Umbilical cord (tissue), 2 donors: ENCODE data around the gene MVD. TPM values are rescaled to one million over a fixed set of nuclear protein-coding genes. Genes with fewer than 3 reads are reported as not detected.

Experiments
- DNase-seq: peaks from one replicate; pipeline ENCODE4 v3.0.0-alpha.2; 2015; ENCODE audit warnings: low spot score
- total RNA-seq: library from RNA; depleted of rRNA; stranded (reverse); fragments of >200 nt; gene quantifications from one replicate; pipeline ENCODE4 v1.2.3, GENCODE V29; 2014; ENCODE audit warnings: low replicate concordance; ENCODE audit not compliant: insufficient read depth

The MVD gene, protein sequence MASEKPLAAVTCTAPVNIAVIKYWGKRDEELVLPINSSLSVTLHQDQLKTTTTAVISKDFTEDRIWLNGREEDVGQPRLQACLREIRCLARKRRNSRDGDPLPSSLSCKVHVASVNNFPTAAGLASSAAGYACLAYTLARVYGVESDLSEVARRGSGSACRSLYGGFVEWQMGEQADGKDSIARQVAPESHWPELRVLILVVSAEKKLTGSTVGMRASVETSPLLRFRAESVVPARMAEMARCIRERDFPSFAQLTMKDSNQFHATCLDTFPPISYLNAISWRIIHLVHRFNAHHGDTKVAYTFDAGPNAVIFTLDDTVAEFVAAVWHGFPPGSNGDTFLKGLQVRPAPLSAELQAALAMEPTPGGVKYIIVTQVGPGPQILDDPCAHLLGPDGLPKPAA
- total RNA-seq: 21.4 TPM

GRCh38 chr16:88662843-88663606, at the start of gene MVD:
TSS of gene MVD (minus strand) at chr16:88663091. CDS start at chr16:88663080, 11 bp downstream.
- peak; percentile 99 for DNase-seq

DNA sequence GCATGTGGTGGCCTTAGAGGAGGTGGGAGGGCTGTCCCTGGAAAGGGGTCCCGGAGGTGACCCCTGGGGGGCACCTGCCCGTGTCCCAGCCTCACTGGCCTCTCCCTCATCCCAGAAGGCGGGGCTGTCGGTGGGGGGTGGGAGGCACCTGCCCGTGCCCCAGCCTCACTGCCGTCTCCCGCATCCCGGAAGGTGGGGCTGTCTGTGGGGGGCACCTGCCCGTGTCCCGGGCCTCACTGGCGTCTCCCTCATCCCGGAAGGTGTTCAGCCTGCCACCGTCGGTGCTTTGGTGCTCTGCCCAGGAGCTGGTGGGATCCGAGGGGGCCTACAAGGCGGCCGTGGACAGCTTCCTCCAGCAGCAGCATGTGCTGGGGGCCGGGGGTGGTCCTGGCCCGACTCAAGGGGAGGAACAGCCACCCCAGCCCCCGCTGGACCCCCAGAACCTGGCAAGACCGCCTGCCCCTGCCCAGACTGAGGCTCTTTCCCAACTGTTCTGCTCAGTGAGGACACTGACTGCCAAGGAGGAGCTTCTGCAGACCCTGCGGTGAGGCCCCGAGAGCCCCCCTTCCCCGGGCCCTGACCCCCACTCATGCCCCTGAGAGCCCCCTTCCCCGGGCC, 49.6 kb upstream of the MVD start:
- no peak for DNase-seq

GRCh38 chr16:88711750-88712340, 49.0 kb upstream of the MVD start:
- no peak for DNase-seq

GRCh38 chr16:88710556-88710955, 47.7 kb upstream of the MVD start:
- DNase-seq: no peak

GRCh38 chr16:88706965-88707826, 44.3 kb upstream of the MVD start:
- no peak for DNase-seq

DNA sequence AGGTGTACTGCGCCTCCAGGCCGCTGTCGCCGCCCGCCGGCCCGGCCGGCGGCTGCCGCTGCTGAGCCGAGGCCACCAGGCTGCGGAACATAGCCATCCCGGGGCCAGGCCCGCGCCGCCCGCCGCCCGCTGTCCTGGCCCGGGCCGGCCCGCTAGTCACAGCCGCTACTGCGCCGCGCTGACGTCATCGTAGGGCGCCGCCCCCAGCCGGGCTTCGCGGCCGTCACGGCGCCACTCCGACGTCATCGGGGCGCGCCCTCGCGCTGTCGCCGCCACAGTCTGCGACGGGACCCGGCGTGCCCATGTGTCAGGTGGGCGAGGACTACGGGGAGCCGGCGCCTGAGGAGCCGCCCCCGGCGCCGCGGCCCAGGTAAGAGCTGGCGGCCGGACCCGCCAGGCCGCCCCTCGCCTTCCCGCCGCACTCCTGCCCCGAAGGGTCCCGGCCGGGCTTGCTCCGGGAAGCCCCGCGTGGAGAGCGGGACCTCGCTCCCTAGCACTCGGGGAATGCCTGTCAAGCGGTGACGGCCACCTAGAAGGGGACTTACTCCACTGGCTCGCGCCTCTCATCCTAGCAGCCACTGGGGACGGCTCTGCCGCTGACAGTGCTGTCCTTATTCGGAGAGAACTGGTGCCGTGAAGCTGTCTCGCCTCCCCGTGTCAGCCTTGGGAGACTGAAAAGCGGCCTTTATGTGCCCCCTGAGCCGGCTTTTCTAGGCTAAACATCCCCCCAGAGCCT, 43.5 kb upstream of the MVD start, which contains the start of the genes CTU2 and RNF166:
Gene CTU2 (plus strand): TSS at position 275 of the 736 bp plus-strand sequence. CDS start 28 bp downstream, at position 303.
Gene RNF166 (minus strand): TSS at position 180 of the 736 bp plus-strand sequence. CDS start 83 bp downstream, at position 97.
- peak; percentile 81 for DNase-seq

DNA sequence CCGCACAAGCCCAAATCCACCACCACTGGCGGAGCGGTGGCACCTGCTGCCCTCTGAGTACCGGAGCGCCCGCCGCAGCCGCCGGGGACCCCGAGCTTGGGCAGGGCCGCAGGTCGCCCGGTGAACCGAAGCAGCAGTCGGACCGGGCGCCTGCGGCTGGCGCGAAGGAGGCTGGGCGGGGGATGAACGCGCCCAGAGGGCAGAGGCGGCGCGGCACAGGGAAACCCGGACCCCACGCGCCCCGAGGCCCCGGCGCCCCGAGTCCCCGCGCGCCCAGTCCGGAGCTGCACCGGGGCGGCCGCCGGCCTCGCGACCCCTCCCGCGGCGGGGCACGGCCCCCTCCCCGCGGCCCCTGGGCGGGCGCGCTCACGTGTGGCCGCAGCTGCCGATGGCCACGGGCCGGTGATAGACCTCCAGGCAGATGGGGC, 42.9 kb upstream of the MVD start:
- DNase-seq: no peak

GRCh38 chr16:88705076-88705684, 42.3 kb upstream of the MVD start:
- no peak for DNase-seq

- DNase-seq: no peak
These were observed 40.8 kb upstream of the MVD start for GRCh38 chr16:88703486-88704309.

DNA sequence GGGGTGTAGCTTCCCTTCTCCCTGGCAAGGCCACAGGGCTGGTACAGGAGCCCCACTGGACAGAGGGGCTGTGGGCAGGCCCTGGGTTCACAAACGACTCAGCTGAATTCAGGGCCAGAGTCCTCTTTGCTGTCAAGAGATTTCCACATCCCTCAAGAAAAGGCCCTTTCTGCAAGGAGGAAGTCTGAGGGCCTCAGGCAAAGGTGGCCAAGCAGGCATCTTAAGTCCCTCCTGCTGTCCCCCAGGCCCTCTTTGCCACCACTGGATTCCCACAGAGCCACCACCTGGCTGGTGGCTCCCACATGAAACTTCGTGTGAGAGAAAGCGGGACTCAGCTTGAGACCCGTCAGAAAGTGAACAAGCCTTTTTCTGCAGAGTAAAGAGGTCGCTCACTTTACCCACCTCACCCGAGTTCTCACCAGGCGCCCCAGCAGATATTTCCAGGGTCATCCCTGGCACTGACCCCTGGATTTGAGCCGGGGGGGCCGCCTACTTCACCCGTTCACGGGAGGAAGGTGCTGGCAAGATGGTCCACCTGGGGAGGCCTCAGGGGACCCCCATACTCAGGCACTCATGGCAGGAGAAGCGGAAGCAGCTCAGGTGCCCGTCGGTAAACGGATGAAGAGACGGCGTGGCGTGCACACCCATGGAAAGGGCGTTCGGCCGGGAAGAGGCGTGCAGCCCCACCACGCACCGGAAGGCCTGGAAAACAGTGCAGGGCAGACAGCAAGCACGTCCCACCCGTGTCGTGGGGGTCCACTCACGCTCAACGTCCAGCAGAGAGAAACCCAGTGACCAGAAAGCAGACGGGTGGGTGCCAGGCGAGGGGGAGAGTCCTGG, 39.7 kb upstream of the MVD start:
- no peak for DNase-seq

DNA sequence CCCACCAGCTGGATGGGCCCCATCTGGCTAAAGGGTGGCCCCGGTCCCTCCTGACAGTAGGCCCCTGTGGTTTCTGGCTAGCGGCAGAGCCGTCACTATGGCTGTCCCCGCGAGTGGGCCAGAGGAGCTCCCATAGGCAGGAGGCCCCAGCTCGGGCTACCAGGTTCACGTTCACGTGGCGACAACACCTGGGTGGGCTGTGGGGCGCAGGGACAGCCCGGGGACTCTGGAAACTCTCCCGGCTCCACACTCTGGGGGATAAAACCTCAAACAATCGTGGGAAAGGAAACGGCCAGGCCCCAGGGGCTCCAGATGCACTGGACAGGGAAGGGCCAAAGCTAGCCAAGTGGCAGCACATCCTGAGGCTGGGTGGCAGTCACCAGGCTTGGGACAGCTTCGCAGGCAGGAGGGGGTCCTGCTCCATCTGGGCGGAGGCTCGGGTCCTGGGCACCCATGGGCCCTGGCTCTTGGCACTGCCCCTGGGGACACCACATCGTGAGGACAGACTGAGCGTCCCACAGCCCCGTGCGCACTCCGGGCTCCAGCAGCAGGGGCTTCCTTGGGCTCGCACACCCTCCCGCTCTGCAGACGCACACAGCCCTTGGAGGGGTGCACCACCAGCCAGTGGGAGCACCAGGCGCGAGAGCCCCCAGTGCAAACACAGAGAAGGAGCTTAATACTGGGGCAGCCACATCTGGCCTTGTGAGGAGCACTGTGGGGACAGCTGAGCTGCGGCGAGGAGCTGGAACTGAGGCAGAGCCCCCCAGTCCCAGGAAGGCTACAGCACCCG, 38.9 kb upstream of the MVD start:
- no peak for DNase-seq

GRCh38 chr16:88700636-88701482, 38.0 kb upstream of the MVD start:
- DNase-seq: peak; percentile 71

GRCh38 chr16:88700322-88700635, 37.4 kb upstream of the MVD start:
- no peak for DNase-seq

GRCh38 chr16:88699180-88699579, 36.3 kb upstream of the MVD start:
- no peak for DNase-seq

DNA sequence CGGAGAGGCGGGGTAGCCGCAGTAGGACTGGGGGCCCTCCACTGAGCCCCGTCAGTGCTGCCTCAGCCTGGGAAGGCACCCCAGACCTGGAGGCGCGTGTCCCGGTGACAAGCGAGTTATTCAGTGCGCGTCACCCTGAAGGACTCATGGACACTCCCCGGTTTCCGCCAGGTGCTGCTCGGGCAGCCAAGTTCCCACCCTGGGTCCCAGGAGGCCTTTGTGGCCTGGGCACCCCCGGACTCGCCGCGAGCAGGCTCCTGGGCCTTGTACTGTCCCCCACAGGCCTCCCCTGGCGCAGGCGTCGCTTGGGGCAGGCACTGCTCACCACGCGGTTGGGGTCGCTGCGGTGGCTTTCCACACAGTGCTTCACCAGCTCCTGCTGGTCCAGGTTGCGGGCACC, 35.8 kb upstream of the MVD start:
- no peak for DNase-seq
